COR-L47 (cell line): ENCODE results near the gene LIPA.
"Not testable (repeated sequence)": the region's sequence is repeated elsewhere in the genome, so short reads cannot be mapped to it uniquely, and the experiment has no call there.

Source experiments
- DNase-seq: peaks from one replicate; lab custom pipeline; 2025; lab: John Stamatoyannopoulos, UW

Gene LIPA

DNA sequence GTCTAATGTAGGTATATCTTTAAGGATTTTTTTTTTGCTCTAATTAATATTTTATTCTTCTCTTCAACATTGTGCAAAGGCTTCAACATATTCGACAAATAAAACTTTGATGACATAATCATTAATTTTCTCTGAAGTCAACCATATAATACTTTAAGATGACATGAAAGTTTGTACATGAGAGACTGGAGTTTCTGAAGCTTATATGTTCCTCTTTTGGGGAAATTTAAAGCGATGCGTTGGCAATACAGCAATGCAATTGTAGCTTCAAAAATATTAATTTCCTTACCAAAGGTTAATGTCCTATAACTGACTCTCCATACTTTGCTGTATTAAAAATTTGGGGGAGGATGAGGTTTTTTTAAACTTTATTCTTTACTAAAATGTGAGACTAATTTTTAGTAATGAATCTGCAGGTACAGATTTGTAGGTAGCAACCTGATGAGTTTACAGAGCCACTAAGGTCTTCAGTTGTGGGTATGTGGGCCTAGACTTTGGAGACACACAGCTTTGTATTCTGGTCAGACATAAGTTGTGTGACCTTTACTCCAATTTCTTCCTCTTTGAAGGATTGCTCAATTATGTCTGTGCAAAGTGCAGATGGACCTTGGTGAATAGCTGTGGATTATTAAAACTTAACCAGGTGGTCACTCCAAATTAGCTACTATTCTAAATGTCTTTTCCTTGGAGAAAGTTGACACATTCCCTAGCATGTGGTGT, 18.0 kb upstream of the LIPA start:
- no peak for DNase-seq

DNA sequence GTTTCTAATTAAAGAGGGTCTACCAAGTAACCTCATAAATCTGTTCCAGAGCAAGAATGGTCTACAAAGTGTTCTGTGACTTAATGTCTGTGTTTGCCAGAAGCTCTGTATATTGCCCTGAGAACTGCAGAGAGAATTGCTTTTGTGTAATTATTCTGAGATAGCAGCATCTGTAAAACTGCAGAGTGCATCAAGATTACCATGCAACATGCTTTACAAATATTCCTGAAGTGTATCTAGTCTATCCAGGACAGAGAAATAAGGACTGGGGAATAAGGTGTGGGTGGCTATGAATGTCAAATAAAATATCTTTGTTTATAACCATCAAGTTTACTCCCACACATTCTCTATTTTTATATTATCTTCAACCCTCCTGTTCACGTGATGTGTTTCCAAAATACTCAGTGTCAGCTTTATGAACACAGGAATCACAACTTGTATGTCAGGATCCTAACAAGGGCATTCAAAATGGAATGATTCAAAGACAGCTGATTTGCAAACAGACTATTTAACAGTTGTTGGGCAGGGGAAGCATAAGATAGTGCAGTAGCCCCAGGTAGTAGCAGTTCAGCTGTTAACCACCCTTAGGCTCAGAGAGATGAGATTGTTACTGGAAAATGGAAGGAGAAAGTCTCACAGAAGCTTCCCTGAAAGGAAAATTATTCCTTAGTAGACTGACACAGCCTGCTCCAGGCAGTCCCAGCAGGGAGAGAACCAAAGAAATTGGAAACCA, 15.3 kb upstream of the LIPA start:
- DNase-seq: no peak

DNA sequence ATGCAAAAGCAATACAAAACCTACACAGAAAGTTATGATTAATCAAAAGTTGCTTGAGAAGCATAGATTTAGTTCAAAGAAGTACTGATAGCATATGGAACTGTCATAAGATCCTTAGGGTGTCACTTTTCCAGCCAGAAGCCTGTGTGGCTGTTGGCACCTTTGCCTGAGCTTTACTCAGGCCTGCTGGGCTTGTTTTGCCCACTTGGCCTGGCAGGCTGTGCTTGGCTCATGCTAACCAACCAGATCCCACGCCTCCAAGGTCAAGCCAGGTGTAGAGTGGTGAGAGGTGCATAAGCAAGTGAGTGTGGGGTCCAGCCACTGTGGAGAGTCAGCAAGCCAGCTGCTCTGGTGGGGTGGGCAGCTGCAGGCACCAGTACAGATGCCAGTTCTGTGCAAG, 12.0 kb upstream of the LIPA start:
- no peak for DNase-seq

DNA sequence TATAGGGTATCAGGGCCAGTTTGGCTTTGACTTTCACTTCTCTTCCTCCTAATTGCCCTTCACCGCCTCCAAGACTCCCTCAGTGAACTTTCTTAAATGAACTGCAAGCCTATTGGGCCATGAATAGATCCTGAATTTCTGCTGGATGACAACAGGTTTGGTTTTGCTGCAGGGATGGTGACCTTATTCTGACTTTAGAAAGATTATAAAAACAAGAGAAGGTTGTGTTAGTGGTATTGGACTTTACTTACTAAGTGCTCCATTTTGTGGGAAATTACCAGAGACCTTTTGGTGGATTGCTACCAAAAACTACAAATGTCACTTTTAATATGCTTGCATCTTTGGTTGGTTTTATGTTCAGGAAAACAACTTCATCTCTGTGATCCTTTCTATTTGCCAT, 11.5 kb upstream of the LIPA start:
- DNase-seq: no peak

DNA sequence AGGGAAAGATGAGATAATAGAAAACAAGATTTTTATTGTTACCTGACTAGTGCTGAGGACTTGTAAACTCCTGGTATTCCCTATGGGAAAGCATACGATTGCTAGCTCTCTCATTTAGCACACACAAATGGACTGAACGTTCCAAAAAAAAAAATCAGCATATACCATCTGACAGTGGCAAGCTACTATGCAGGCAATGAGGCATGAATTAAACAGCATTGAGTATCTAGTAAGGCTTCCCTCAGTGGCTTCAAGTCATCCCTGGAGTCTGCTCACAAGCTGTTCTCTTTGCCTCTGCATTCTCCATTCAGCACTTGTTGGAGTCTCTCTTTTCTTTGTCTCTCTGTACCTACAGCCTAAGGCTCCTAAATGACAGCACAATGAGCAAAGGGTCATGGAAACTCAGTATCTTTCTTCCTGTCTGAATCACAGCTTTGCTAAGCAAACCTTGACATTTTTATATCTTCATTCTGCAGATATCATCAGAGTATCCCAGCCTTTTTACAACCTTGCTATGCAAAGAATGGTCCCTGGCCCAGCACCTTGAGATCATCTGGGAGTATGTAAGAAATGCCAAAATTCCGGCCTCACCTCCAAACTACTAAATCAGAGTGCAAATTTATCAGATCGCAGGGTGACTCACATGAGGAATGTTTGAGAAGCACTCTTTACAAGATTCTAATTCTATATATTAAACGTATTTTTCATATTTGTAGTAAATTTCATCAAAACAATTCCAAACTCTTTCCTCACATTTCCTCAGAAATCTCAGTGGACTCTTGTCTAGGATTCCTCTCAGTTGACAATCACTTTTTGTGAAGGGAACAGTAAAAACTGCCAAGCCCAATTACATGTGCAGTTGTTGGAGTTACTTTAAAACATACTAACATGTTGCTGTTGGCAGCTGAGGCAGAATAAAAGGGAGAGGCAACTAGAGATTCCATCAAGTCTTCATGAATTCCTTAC, 10.8 kb upstream of the LIPA start:
- no peak for DNase-seq

DNA sequence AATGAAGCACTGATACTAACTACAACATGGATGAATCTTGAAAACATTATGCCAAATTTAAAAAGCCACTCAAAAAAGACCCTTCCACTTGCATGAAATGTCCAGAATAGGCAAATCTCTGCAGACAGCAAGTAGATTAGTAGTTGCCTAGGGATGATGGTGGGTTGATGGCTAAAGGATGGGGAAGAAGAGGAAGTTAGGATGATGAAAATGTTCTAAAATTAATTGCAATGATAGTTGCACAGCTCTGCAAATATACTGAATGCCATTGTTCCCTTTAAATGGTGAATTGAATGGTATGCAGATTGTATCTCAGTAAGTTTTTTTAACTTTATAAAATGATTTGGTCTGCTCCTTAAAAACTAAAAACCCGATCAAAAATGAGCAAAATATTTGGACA, 7.3 kb upstream of the LIPA start:
- DNase-seq: no peak

DNA sequence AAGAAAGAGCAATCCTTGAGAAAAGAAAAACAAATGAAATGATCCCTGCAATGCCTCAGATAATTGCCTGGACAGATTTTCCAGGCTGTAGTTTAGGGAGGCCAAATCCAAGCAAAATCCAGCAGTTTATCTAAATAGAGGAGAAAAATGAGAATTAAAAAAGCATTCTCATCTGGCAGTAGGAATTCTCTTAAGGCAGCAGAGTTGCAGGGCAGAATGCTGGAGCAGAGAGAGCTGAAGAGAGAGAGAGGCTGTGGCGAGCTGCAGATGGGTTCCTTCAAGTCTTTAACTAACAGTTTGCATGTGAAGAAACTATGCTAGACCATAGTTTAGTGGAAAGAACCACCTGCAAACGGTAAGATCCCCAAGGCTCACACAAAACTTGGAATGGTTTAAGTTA, 6.0 kb upstream of the LIPA start:
- no peak for DNase-seq

DNA sequence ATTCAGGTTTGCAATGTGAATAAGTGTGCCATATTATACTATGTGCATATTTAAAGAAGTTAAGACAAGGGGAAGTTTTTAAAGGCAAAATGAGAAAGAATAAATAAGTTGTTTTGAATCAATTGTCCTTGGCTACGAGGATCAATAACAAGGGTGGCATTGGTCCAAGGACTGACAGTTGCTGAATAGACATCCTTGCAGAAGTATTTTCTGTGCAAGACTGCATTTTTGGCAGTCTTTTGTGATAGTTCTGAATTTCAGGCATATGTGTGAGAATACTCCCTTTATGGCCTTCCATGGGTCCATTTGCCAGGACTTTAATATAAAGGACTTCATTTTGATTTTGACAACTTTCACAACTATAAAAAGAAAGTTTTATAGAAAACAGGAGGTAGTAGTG, 5.4 kb upstream of the LIPA start:
- no peak for DNase-seq

DNA sequence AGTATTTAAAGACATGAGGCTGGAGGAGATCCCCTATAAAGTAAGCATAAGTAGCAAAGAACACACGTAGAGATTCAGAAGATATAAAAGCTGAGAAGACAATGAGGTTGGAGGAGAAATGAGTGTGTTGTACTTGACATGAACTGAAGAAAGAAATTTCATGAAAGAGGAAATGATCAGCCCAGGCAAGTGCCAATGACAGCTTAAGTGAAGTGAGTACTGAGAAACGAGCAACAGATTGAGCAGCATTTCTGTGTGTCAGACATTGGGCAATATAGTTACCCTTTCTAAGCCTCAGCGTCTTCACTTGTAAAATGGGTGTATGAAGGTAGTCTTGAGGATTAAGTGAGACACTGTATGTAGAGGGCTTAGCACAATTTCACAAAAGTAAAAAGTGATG, 4.8 kb upstream of the LIPA start:
- DNase-seq: no peak

DNA sequence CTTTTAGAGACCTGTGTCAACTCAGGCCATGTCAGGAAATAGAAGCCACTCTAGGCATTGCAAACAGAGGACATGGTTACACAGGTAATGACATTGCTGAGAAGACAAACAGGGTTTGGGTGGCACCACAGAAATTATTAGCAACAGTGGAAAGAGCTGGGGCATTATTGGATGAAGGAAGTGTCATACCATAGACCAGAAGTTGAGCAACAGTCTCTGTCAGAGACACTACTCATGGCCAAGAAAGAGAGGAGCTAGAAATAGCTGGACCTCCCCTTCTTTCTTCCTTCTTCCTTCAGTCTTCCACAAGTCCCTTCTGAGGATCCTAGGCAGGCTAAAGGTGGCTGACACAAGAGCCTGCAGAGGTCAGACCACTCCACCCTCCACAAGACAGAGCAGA, 4.2 kb upstream of the LIPA start:
- no peak for DNase-seq

DNA sequence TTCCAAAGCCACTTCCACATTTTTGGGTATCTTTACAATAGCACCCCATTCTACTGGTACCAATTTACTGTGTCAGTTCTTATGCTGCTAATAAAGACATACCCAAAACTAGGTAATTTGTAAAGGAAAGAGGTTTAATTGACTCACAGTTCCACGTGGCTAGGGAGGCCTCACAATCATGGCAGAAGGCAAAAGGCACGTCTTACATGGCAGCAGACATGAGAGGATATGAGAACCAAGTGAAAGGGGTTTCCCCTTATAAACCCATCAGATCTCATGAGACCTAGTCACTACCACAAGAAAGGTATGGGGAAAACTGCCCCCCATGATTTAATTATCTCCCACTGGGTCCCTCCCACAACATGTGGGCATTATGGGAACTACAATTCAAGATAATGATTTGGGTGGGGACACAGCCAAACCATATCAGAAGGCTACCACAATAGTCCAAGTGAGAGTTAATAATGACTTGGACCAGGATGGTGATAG, 3.6 kb upstream of the LIPA start:
- DNase-seq: not testable (repeated sequence)

DNA sequence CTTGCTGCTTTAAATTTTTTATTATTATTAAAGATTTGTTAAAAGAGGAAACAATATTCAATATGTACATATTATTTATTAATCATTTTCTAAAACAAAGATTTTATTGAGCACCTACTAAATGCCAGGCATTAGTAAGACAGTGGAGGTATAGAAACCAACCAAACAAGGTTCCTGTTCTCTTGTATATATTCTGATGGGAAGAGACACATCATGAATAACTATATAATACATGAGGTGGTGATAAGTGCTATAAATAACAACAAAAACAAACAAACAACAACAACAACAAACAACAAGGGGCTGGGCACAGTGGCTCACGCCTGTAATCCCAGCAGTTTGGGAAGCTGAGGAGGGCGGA, 630 bp upstream of the LIPA start:
- DNase-seq: no peak

DNA sequence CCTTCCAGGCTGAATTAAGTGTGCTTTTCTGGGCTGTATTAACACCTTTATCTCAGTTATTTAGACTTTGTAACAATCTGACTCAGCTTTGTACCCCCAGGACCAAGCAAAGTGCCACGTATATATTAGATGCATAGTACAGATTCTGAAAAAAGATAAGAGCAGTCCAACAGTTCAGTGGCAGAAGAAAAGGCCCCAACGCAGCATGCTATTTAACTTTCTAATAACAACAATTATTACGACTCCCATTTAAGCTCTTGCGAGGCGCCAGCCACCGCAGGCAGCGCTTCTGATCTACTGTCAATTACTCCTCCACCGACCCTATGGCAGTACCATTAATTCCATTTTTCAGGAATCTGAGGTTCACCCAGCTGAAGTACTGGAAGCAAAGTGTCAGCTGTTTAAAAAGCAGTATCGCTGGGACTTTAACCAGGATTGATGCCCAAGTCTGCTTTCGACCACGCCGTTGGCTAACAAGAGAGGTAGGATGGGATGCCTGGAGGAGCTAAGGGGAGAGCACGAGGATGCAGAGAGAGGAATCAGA, 638 bp downstream of the LIPA start:
- no peak for DNase-seq

DNA sequence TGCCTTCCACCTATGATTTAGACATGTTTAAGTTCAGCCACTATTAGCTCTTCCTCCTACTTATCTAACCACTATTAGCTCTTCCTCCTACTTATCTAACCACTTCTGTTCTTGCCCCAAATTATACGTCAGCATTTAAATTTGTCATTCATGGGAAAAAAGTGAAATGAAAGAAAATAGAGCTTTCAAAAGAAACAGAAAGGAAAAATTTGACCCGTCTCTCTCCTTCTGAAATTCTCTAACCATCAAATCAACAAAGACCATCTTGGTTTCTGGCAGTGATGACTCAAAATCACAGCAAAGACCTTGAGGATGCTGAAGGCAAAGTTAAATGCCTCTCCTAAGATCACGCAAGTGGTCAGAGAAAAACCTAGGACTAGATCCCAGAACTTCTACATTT, 2.6 kb downstream of the LIPA start:
- DNase-seq: no peak

DNA sequence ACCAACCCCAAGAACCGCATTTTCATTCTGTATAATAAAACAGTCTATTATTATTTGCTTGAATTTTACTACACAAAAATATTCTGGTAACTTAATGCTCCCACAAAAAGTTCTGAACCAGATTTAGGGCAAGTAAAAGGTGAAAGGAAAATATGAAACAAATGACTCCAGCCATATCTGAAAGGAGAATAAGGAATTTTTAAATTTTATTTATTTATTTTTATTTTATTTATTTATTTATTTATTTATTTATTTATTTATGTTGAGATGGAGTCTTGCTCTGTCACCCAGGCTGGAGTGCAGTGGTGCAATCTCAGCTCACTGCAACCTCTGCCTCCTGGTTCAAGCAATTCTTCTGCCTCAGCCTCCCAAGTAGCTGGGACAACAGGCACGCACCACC, 4.0 kb downstream of the LIPA start:
- not testable (repeated sequence) for DNase-seq

DNA sequence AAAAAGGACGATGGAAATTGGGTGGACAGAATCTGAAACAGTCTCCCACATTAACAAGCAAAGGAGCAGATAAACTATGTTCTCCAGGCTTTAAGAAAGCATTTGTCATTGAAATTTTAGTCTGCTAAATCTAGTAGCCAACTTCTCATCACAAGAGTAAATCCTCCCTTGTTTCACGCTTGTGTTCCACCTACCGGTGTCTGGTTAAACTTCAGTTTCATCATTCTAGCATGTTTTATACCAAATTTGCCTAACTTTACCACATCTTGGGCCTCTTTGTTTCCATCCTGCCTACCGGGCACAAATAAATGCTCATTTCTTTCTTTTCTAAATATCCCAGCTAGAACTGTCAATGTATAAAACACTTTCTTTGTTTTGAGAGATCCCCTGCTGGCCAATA, 5.8 kb downstream of the LIPA start:
- DNase-seq: no peak

DNA sequence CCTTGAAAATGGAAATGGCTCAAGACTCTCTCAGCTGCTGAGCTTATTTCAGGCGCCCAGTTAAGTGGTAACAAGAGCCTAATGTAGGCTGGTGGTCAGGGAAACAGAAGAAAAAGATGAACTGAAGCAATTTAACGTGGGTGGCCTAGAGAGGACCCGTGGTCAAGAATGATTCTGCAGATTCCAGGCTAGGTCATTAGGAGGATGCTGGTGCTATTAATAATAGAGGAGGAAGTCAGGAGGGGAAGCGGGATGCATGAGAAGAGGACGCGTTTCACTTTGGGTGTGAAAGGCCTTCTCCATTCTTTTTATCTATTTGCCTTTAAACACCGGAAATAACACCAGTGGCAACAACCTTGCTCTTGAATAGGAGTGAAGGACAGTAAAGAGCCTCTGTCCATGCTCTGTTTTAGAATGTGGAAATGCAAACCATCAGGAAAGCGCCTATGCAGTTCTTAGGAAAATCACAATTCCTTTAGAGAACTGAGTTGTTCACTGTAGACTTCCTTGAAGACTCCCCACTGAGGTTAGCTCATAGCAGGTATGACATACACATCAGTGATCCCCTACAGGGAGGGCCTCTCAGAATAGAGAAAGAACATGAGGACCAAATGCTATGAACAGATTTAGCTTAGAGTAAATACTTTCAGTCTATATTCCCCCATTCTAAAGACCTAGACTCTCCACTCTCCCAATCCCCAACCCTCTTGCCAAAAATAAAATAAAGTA, 8.6 kb downstream of the LIPA start:
- no peak for DNase-seq

DNA sequence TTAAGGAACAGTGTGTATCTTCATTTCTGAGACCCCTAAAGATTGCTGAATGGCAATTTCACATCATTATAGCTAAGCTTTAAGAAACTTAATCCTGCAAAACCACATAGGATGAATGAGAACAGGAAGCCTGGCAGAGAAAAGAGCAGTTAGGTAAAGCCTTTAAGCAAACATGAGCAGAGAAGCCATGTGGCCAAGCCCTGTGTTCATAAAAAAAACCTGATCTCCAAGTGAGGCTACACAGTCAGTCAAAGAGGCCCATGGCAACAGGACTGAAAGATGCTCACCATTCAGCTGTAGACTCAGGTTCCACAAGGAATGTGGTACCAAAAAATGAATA, 9.3 kb downstream of the LIPA start:
- DNase-seq: no peak

DNA sequence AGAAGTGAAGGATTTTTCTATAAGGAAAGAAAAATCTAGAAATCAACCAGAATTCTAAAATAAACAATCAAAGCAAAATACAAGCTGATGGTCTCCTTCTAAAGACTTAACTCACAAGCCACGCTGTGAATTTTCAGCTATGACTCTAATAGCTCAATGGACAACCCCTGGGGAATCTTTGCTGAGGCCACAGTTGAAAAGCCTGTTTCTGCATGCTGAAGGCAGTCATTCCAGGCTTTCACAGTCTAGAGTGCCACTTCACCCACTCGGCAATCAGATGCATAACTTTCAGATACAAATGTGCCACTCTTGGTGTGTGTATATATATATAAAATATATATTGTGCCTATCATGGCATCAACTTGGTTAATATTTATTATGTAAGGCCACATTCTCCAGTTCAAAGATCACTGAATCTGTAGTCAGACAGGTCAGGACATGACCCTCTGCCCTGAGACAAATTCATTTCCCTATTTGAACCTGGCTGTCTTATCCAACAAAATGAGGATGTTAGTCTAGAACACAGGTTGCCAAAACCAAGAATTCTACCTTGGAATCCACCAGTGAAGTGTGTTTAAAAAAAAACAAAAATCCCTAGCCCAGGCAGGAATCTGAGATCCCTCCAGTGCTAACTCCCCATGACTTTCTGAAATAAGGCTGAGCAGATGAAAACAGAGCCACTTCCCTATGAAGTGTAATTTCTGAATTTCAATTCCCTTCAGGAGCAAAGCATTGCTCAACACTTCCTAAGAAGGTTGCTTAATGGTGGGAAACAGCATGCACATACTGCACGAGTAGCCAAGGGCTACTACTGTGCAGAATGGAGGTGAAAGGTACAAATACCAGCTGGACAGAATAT, 9.9 kb downstream of the LIPA start:
- DNase-seq: no peak

DNA sequence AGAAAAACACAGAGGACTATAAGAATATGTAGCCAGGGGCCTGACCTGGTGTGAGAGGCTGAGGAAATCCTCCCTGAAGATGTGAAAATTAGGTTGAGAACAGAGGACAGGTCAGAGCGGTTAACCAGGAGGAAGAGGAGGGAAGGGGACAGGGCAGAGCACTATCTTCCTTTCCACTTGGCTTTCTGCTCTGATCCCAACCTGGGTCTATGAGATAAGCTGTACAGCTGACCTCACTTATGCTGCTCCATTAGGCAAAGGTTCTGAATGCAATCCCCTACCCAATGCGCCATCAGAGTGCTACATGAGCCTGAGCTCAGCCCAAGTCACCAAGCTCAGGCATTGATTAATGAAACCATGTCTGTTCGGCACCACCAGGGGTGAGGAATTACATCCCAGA, 10.5 kb downstream of the LIPA start:
- DNase-seq: no peak

DNA sequence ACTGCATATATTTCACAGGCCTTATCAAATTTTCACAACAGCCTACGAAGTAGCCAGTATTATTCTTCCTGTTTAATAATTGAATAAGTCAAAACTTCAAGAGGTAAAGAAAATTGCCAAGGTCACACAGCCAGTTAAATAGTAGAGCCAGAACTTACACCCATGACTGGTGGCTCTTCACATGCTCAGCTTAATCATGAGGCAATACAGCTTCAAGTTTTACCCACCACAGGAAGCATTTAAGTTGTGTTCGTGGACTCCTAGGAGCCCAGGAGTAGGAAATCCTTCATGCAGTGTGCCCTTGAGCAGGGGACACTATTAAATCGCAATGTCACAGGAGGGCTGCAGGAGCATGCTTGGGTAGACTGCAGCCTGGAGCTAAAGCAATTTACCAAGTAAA, 11.1 kb downstream of the LIPA start:
- DNase-seq: no peak
